DND-41 (cell line): ENCODE measurements around the gene KCNQ5.

Experiments
- ATAC-seq: fragments of 200-7000 bp; cut with Tn5 transposase; 3 replicates; pipeline ENCODE4 v1.9.1; 2021; ENCODE audit warnings: low read depth; ENCODE audit not compliant: insufficient read depth
- DNase-seq: peaks from one replicate; pipeline ENCODE4 v3.0.0-alpha.2; 2020
- H2AFZ ChIP-seq: 2 replicates; pipeline ENCODE4 v1.6.0; 2012; ENCODE audit warnings: low read depth, low read length
- H3K27ac ChIP-seq: 2 replicates; pipeline ENCODE4 v1.5.1; 2012; ENCODE audit warnings: low read length, inconsistent platforms
- H3K27me3 ChIP-seq: fragments of 200-600 bp; sonication (generic); 2 replicates; pipeline ENCODE4 v1.6.0; 2012; ENCODE audit warnings: low read length, mild to moderate bottlenecking, inconsistent platforms; ENCODE audit not compliant: insufficient read depth, poor library complexity
- H3K36me3 ChIP-seq: 2 replicates; pipeline ENCODE4 v1.5.1; 2012; ENCODE audit warnings: low read length, inconsistent platforms; ENCODE audit not compliant: insufficient read depth
- H3K4me1 ChIP-seq: 2 replicates; pipeline ENCODE4 v1.5.1; 2012; ENCODE audit warnings: mild to moderate bottlenecking, low read length; ENCODE audit not compliant: insufficient read depth
- H3K4me2 ChIP-seq: 2 replicates; pipeline ENCODE4 v1.6.0; 2012; ENCODE audit warnings: mild to moderate bottlenecking, moderate library complexity, low read length, inconsistent platforms; ENCODE audit not compliant: insufficient read depth
- H3K4me3 ChIP-seq, 2 experiments: fragments of 200-600 bp in 1 of 2; shearing (Covaris generic) in 1 of 2; 2 replicates each; pipeline ENCODE4 v1.5.1; 2012 to 2016; ENCODE audit warnings: inconsistent platforms in 2 of 2, low read length in 2 of 2, mild to moderate bottlenecking in 2 of 2, low read depth in 1 of 2, moderate library complexity in 1 of 2
- H3K79me2 ChIP-seq: 2 replicates; pipeline ENCODE4 v1.6.0; 2012; ENCODE audit warnings: low read length, inconsistent platforms; ENCODE audit not compliant: insufficient read depth
- H3K9ac ChIP-seq: 2 replicates; pipeline ENCODE4 v1.6.0; 2012; ENCODE audit warnings: low read depth, mild to moderate bottlenecking, inconsistent platforms, low read length, moderate library complexity
- H3K9me3 ChIP-seq: 2 replicates; pipeline ENCODE4 v1.5.1; 2012; ENCODE audit warnings: low read length, moderate library complexity, mild to moderate bottlenecking, inconsistent platforms; ENCODE audit not compliant: insufficient read depth, severe bottlenecking
- H4K20me1 ChIP-seq: 2 replicates; pipeline ENCODE4 v1.6.0; 2012; ENCODE audit warnings: low read length; ENCODE audit not compliant: insufficient read depth
- CTCF ChIP-seq: IDR thresholded peaks from 2 replicates; pipeline ENCODE4 v1.5.1; 2012; ENCODE audit warnings: borderline replicate concordance, low read length, moderate library complexity, mild to moderate bottlenecking; ENCODE audit not compliant: poor library complexity, severe bottlenecking; ENCODE audit errors: extremely low read depth
- EZH2 ChIP-seq: IDR thresholded peaks from 3 replicates; pipeline ENCODE4 v1.6.1; 2012; ENCODE audit warnings: borderline replicate concordance, low read depth, mild to moderate bottlenecking, moderate library complexity, low read length, inconsistent platforms; ENCODE audit not compliant: severe bottlenecking

Gene KCNQ5

DNA sequence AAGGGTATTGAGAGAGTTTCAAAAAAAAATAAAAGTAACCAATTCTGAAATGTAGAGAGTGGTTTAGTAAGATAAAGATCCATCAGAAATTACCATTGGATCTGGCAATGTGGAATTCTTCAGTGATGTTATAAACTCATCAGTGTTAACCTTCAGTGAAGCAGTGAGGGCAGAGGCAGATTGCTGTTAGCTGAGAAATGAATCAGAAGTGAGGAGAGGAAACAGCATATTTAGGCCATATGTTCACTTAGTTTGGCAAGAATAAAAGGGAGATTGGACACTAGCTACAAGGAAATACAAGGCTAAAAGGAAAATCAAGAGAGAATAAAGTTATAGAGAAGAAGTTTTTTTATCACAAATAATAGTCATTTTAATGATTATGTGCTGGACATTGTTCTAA is 9.6 kb downstream of the KCNQ5 start:
- no peak overlapping the region for H3K9ac ChIP-seq
- H3K27ac ChIP-seq, result no peak overlapping the region
- no peak overlapping the region for H2AFZ ChIP-seq
- no peaks in the 10 kb centered on the region for H3K27me3 ChIP-seq
- DNase-seq (no peak), ATAC-seq (no peak)
- H3K79me2 ChIP-seq, result peaks cover 28% of the 10 kb centered on the region; the same call in 1 of the 2 replicates
- TF ChIP-seq CTCF (no peak), EZH2 (no peak)
- no peak overlapping the region for H3K4me2 ChIP-seq
- H3K4me3 ChIP-seq, result no peak overlapping the region
- H3K4me1 ChIP-seq, result no peaks in the 10 kb centered on the region
- H4K20me1 ChIP-seq, result peaks cover 9% of the 10 kb centered on the region; the same call in 1 of the 2 replicates
- no peaks in the 10 kb centered on the region for H3K9me3 ChIP-seq
- H3K36me3 ChIP-seq, result no peaks in the 10 kb centered on the region

DNA sequence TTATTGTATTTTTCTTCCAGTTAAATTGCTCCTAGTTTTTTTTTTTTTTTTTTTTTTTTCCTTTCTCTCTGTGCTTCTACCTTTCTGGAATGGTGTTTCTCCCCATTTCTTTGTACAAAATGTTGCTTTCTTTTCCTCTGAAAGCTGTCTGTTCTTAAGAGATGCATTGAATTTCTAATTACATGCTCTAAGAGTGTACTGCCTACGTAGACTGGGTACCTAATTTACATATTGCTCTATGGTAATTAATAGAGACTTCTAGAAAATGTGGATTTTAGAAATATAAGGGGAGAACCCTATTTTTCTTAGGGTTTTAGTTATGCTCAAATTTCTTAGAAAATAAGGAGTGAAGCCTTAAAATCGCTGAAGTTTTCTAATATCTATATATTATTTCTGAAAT is 13.8 kb downstream of the KCNQ5 start:
- ATAC-seq, result no peak
- no peaks in the 10 kb centered on the region for H3K36me3 ChIP-seq
- no peak overlapping the region for H3K9ac ChIP-seq
- no peak for TF ChIP-seq EZH2
- TF ChIP-seq CTCF, result no peak
- H4K20me1 ChIP-seq, result peaks cover 3% of the 10 kb centered on the region; the same call in 1 of the 2 replicates
- H3K4me2 ChIP-seq, result no peak overlapping the region
- no peak overlapping the region for H3K4me3 ChIP-seq
- H3K79me2 ChIP-seq, result peaks cover 19% of the 10 kb centered on the region; the same call in 1 of the 2 replicates
- H2AFZ ChIP-seq, result no peak overlapping the region
- H3K27me3 ChIP-seq, result no peaks in the 10 kb centered on the region
- no peak overlapping the region for H3K27ac ChIP-seq
- no peak for DNase-seq
- no peaks in the 10 kb centered on the region for H3K9me3 ChIP-seq
- no peaks in the 10 kb centered on the region for H3K4me1 ChIP-seq

- Histone ChIP-seq H3K9me3 (no peaks in the 10 kb centered on the region), H3K4me2 (no peak overlapping the region), H3K79me2 (peaks cover 15% of the 10 kb centered on the region; the same call in 1 of the 2 replicates), H4K20me1 (peaks cover 3% of the 10 kb centered on the region; the same call in 1 of the 2 replicates), H3K36me3 (no peaks in the 10 kb centered on the region), H2AFZ (no peak overlapping the region), H3K27ac (no peak overlapping the region), H3K4me1 (no peaks in the 10 kb centered on the region), H3K9ac (no peak overlapping the region), H3K4me3 (no peak overlapping the region), H3K27me3 (no peaks in the 10 kb centered on the region)
- DNase-seq (no peak), ATAC-seq (no peak)
- TF ChIP-seq EZH2 (no peak), CTCF (no peak)
Measured at GRCh38 chr6:72636215-72636614, 14.4 kb downstream of the KCNQ5 start.

GRCh38 chr6:72636786-72637185 is 14.9 kb downstream of the KCNQ5 start:
- no peaks in the 10 kb centered on the region for H3K4me1 ChIP-seq
- no peaks in the 10 kb centered on the region for H3K36me3 ChIP-seq
- H3K27me3 ChIP-seq, result no peaks in the 10 kb centered on the region
- no peak overlapping the region for H3K4me3 ChIP-seq
- H3K27ac ChIP-seq, result no peak overlapping the region
- no peaks in the 10 kb centered on the region for H3K9me3 ChIP-seq
- H4K20me1 ChIP-seq, result peaks cover 3% of the 10 kb centered on the region; the same call in 1 of the 2 replicates
- no peak overlapping the region for H2AFZ ChIP-seq
- DNase-seq, result no peak
- ATAC-seq, result no peak
- H3K4me2 ChIP-seq, result no peak overlapping the region
- H3K9ac ChIP-seq, result no peak overlapping the region
- TF ChIP-seq CTCF (no peak), EZH2 (no peak)
- H3K79me2 ChIP-seq, result peaks cover 11% of the 10 kb centered on the region; the same call in 1 of the 2 replicates
